Measurements from ENCODE around the gene CWC22.

GRCh38 chr2:179938026-179938425 is 69.1 kb downstream of the CWC22 start:
- TF ChIP-seq POLR2AphosphoS5 (IDR thresholded peaks at IDR 0.05) (no peak), RAD21 (conservative IDR thresholded peaks at IDR 0.05) (no peak), EP300 (conservative IDR thresholded peaks at IDR 0.05; ENCODE audit: poor library complexity, severe bottlenecking) (no peak)
- TF ChIP-seq, protein P1, sequence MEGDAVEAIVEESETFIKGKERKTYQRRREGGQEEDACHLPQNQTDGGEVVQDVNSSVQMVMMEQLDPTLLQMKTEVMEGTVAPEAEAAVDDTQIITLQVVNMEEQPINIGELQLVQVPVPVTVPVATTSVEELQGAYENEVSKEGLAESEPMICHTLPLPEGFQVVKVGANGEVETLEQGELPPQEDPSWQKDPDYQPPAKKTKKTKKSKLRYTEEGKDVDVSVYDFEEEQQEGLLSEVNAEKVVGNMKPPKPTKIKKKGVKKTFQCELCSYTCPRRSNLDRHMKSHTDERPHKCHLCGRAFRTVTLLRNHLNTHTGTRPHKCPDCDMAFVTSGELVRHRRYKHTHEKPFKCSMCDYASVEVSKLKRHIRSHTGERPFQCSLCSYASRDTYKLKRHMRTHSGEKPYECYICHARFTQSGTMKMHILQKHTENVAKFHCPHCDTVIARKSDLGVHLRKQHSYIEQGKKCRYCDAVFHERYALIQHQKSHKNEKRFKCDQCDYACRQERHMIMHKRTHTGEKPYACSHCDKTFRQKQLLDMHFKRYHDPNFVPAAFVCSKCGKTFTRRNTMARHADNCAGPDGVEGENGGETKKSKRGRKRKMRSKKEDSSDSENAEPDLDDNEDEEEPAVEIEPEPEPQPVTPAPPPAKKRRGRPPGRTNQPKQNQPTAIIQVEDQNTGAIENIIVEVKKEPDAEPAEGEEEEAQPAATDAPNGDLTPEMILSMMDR (IDR thresholded peaks at IDR 0.05; ENCODE audit: poor library complexity, severe bottlenecking), result no peak
- TF ChIP-seq, protein P2, sequence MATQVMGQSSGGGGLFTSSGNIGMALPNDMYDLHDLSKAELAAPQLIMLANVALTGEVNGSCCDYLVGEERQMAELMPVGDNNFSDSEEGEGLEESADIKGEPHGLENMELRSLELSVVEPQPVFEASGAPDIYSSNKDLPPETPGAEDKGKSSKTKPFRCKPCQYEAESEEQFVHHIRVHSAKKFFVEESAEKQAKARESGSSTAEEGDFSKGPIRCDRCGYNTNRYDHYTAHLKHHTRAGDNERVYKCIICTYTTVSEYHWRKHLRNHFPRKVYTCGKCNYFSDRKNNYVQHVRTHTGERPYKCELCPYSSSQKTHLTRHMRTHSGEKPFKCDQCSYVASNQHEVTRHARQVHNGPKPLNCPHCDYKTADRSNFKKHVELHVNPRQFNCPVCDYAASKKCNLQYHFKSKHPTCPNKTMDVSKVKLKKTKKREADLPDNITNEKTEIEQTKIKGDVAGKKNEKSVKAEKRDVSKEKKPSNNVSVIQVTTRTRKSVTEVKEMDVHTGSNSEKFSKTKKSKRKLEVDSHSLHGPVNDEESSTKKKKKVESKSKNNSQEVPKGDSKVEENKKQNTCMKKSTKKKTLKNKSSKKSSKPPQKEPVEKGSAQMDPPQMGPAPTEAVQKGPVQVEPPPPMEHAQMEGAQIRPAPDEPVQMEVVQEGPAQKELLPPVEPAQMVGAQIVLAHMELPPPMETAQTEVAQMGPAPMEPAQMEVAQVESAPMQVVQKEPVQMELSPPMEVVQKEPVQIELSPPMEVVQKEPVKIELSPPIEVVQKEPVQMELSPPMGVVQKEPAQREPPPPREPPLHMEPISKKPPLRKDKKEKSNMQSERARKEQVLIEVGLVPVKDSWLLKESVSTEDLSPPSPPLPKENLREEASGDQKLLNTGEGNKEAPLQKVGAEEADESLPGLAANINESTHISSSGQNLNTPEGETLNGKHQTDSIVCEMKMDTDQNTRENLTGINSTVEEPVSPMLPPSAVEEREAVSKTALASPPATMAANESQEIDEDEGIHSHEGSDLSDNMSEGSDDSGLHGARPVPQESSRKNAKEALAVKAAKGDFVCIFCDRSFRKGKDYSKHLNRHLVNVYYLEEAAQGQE (IDR thresholded peaks at IDR 0.05; ENCODE audit: borderline replicate concordance), result no peak

Data from neural cell (in vitro differentiated cells).